H9 (cell line): ENCODE results near the gene CD151. TPM values are rescaled to one million over a fixed set of nuclear protein-coding genes. Genes with fewer than 3 reads are reported as not detected.

ENCODE experiments used
- DNase-seq: peaks from one replicate; pipeline ENCODE4 v3.0.0-alpha.2; 2017
- H2AFZ ChIP-seq: one replicate; pipeline ENCODE4 v1.6.1; 2013; ENCODE audit warnings: mild to moderate bottlenecking, low read length, control low read depth, moderate library complexity
- H2AK5ac ChIP-seq: 2 replicates; pipeline ENCODE4 v1.6.1; 2013; ENCODE audit warnings: low read length, control low read depth, mixed read lengths; ENCODE audit not compliant: insufficient read length
- H2BK120ac ChIP-seq: one replicate; pipeline ENCODE4 v1.6.1; 2013; ENCODE audit warnings: low read depth, mild to moderate bottlenecking, low read length, control low read depth, inconsistent platforms; ENCODE audit not compliant: poor library complexity, severe bottlenecking
- H2BK12ac ChIP-seq: 2 replicates; pipeline ENCODE4 v1.6.1; 2013; ENCODE audit warnings: low read length, control low read depth, mixed read lengths, low read depth; ENCODE audit not compliant: insufficient read length
- H2BK15ac ChIP-seq: 2 replicates; pipeline ENCODE4 v1.6.1; 2013; ENCODE audit warnings: low read depth, low read length, control low read depth
- H2BK20ac ChIP-seq: one replicate; pipeline ENCODE4 v1.6.1; 2013; ENCODE audit warnings: low read depth, mild to moderate bottlenecking, low read length, control low read depth, inconsistent platforms; ENCODE audit not compliant: poor library complexity, severe bottlenecking
- H2BK5ac ChIP-seq: 2 replicates; pipeline ENCODE4 v1.6.1; 2013; ENCODE audit warnings: low read length, control low read depth, mixed read lengths; ENCODE audit not compliant: insufficient read length
- H3K14ac ChIP-seq: 2 replicates; pipeline ENCODE4 v1.6.1; 2013; ENCODE audit warnings: low read length, control low read depth; ENCODE audit not compliant: insufficient read depth
- H3K18ac ChIP-seq: 2 replicates; pipeline ENCODE4 v1.6.1; 2013; ENCODE audit warnings: low read depth, mild to moderate bottlenecking, mixed read lengths, low read length, control low read depth; ENCODE audit not compliant: insufficient read length
- H3K23ac ChIP-seq: 2 replicates; pipeline ENCODE4 v1.6.1; 2013; ENCODE audit warnings: low read length, control low read depth, mixed read lengths, low read depth; ENCODE audit not compliant: insufficient read length
- H3K23me2 ChIP-seq: 2 replicates; pipeline ENCODE4 v1.6.1; 2013; ENCODE audit warnings: low read depth, mild to moderate bottlenecking, mixed read lengths, low read length, control low read depth; ENCODE audit not compliant: insufficient read length, poor library complexity, severe bottlenecking
- H3K27ac ChIP-seq: 2 replicates; pipeline ENCODE4 v1.5.1; 2013; ENCODE audit warnings: low read length, control low read depth, mixed read lengths, low read depth; ENCODE audit not compliant: insufficient read length
- H3K27me3 ChIP-seq: 2 replicates; pipeline ENCODE4 v1.6.1; 2013; ENCODE audit warnings: low read length, control low read depth, inconsistent platforms; ENCODE audit not compliant: insufficient read depth
- H3K4ac ChIP-seq: 2 replicates; pipeline ENCODE4 v1.6.1; 2013; ENCODE audit warnings: low read depth, mild to moderate bottlenecking, control low read depth, inconsistent platforms, low read length, moderate library complexity
- H3K4me1 ChIP-seq: 2 replicates; pipeline ENCODE4 v1.6.1; 2013; ENCODE audit warnings: low read length, control low read depth, inconsistent platforms; ENCODE audit not compliant: insufficient read depth
- H3K4me2 ChIP-seq: 2 replicates; pipeline ENCODE4 v1.6.1; 2013; ENCODE audit warnings: low read length, control low read depth, mixed read lengths; ENCODE audit not compliant: insufficient read length, insufficient read depth
- H3K56ac ChIP-seq: 2 replicates; pipeline ENCODE4 v1.6.1; 2013; ENCODE audit warnings: low read depth, mild to moderate bottlenecking, mixed read lengths, low read length, control low read depth; ENCODE audit not compliant: insufficient read length
- H3K79me1 ChIP-seq: 2 replicates; pipeline ENCODE4 v1.6.1; 2013; ENCODE audit warnings: low read depth, mild to moderate bottlenecking, moderate library complexity, low read length, control low read depth, inconsistent platforms; ENCODE audit not compliant: insufficient read depth, poor library complexity, severe bottlenecking
- H3K79me2 ChIP-seq: 2 replicates; pipeline ENCODE4 v1.6.1; 2013; ENCODE audit warnings: low read length, control low read depth, inconsistent platforms; ENCODE audit not compliant: insufficient read depth
- H3K9ac ChIP-seq: 2 replicates; pipeline ENCODE4 v1.6.1; 2013; ENCODE audit warnings: low read length, control low read depth, mixed read lengths; ENCODE audit not compliant: insufficient read length; ENCODE audit errors: extremely low read depth
- H3K9me3 ChIP-seq: one replicate; pipeline ENCODE4 v1.6.1; 2013; ENCODE audit warnings: low read depth, low read length, inconsistent platforms; ENCODE audit not compliant: control insufficient read depth
- H3T11ph ChIP-seq: one replicate; pipeline ENCODE4 v1.6.1; 2013; ENCODE audit warnings: mild to moderate bottlenecking, low read length, control low read depth, inconsistent platforms
- H4K20me1 ChIP-seq: one replicate; pipeline ENCODE4 v1.6.1; 2013; ENCODE audit not compliant: control insufficient read depth, insufficient read length, insufficient read depth
- H4K5ac ChIP-seq: 2 replicates; pipeline ENCODE4 v1.6.1; 2013; ENCODE audit warnings: low read depth, mild to moderate bottlenecking, mixed read lengths, low read length, control low read depth; ENCODE audit not compliant: insufficient read length
- H4K8ac ChIP-seq: replicated peaks from 2 replicates; pipeline ENCODE4 v1.6.1; 2013; ENCODE audit warnings: low read length, control low read depth, mixed read lengths, low read depth; ENCODE audit not compliant: insufficient read length
- H4K91ac ChIP-seq: 2 replicates; pipeline ENCODE4 v1.6.1; 2013; ENCODE audit warnings: low read depth, mild to moderate bottlenecking, moderate library complexity, mixed read lengths, low read length, control low read depth; ENCODE audit not compliant: insufficient read length
- H3K27ac Mint-ChIP-seq, 3 experiments: 2 replicates in 2 of 3; 3 replicates in 1 of 3; pipeline ENCODE4 v1.8.0; 2020 to 2021; ENCODE audit warnings: mixed read lengths in 3 of 3, mild to moderate bottlenecking in 1 of 3, moderate library complexity in 1 of 3
- H3K27me3 Mint-ChIP-seq: 2 replicates; pipeline ENCODE4 v1.8.0; 2021; ENCODE audit warnings: low read depth, mild to moderate bottlenecking, moderate library complexity, mixed read lengths
- H3K36me3 Mint-ChIP-seq, 3 experiments: 2 replicates in 2 of 3; 3 replicates in 1 of 3; pipeline ENCODE4 v1.8.0; 2020 to 2021; ENCODE audit warnings: low read depth in 3 of 3, mixed read lengths in 3 of 3; ENCODE audit not compliant: insufficient read depth in 1 of 3
- H3K4me1 Mint-ChIP-seq, 2 experiments: 2 replicates each; pipeline ENCODE4 v1.8.0; 2020; ENCODE audit warnings: mixed read lengths in 2 of 2
- H3K4me3 Mint-ChIP-seq, 2 experiments: 2 replicates in 1 of 2; 3 replicates in 1 of 2; pipeline ENCODE4 v1.8.0; 2020 to 2021; ENCODE audit warnings: mild to moderate bottlenecking in 2 of 2, mixed read lengths in 2 of 2, moderate library complexity in 1 of 2
- H3K9me3 Mint-ChIP-seq, 2 experiments: 2 replicates in 1 of 2; 3 replicates in 1 of 2; pipeline ENCODE4 v1.8.0; 2020; ENCODE audit warnings: mild to moderate bottlenecking in 2 of 2, mixed read lengths in 2 of 2, moderate library complexity in 1 of 2
- CTCF ChIP-seq: fragments of 200-600 bp; sonication (generic); conservative IDR thresholded peaks from 3 replicates; pipeline ENCODE4 v1.8.0; 2021; ENCODE audit warnings: antibody characterized with exemption, mild to moderate bottlenecking
- WGBS: extraction: QIAGEN DNeasy Blood & Tissue Kit; methylation state at CpG from one replicate; pipeline ENCODE4 v1.1.7; 2013; ENCODE audit warnings: missing lambda C conversion rate, low lambda C conversion rate, mixed read lengths; ENCODE audit not compliant: insufficient read length; ENCODE audit errors: extremely low coverage; 5-methylcytosine and 5-hydroxymethylcytosine counted together
- total RNA-seq: library from RNA; stranded (reverse); gene quantifications from 2 replicates; pipeline ENCODE4 v1.2.1, GENCODE V29; 2021

CD151 gene
- total RNA-seq, 1 experiment from 2014 or later: 138 TPM

GRCh38 chr11:838441-839279 lies 5.9 kb downstream of the CD151 start:
- peak overlapping the region in 2 of 3 experiments; percentile 53 to 70; a peak in 2 of 7 replicates for H3K27ac Mint-ChIP-seq
- Histone ChIP-seq H3K79me1 (peaks cover 2% of the 10 kb centered on the region), H3K4me2 (no peak overlapping the region), H3K14ac (no peak overlapping the region), H2BK15ac (no peak overlapping the region), H3K79me2 (no peaks in the 10 kb centered on the region; the same call in 1 of the 2 replicates), H4K91ac (no peak overlapping the region), H2AK5ac (no peak overlapping the region), H3K4ac (no peak overlapping the region), H2BK120ac (no peak overlapping the region), H3K56ac (no peak overlapping the region), H3K23me2 (peaks cover 6% of the 10 kb centered on the region), H2BK12ac (no peak overlapping the region), H4K5ac (no peak overlapping the region), H3K4me1 (no peaks in the 10 kb centered on the region), H3K27me3 (no peaks in the 10 kb centered on the region), H3K9me3 (no peaks in the 10 kb centered on the region), H3K9ac (no peak overlapping the region), H3T11ph (no peak overlapping the region), H3K27ac (no peak overlapping the region), H2BK5ac (no peak overlapping the region), H3K23ac (no peak overlapping the region), H3K18ac (no peak overlapping the region), H2BK20ac (no peak overlapping the region), H4K8ac (no peak overlapping the region), H2AFZ (no peak overlapping the region), H4K20me1 (no peaks in the 10 kb centered on the region)
- H3K27me3 Mint-ChIP-seq: no peaks in the 10 kb centered on the region
- H3K4me1 Mint-ChIP-seq: peaks cover 16 to 29% of the 10 kb centered on the region in 2 experiments
- peak; percentile 56 for TF ChIP-seq CTCF
- no CpG with 5 or more reads among the region's 17 CpGs for WGBS
- no peaks in the 10 kb centered on the region for H3K9me3 Mint-ChIP-seq
- peak overlapping the region in 1 of 2 experiments; percentile 24; a peak in 2 of 5 replicates for H3K4me3 Mint-ChIP-seq
- peaks cover 10 to 52% (median 46%) of the 10 kb centered on the region in 3 experiments; a peak in 6 of 7 replicates for H3K36me3 Mint-ChIP-seq
- peak; percentile 72 for DNase-seq
